HG03280 (cell line): ENCODE measurements around the gene VPS37C.

Source experiments
- ATAC-seq: cut with Tn5 transposase; IDR thresholded peaks from one replicate; pipeline ENCODE4 v1.9.1; 2021; ENCODE audit warnings: mild to moderate bottlenecking, moderate library complexity; ENCODE audit not compliant: unreplicated experiment

VPS37C gene

GRCh38 chr11:61155741-61156140, 5.5 kb downstream of the VPS37C start:
- ATAC-seq: no peak

GRCh38 chr11:61155312-61155711, 5.9 kb downstream of the VPS37C start:
- no peak for ATAC-seq

- ATAC-seq: no peak
These were observed 6.7 kb downstream of the VPS37C start for GRCh38 chr11:61154528-61154927.

GRCh38 chr11:61153593-61154095, 7.6 kb downstream of the VPS37C start:
- no peak for ATAC-seq

- no peak for ATAC-seq
These were observed 8.2 kb downstream of the VPS37C start for GRCh38 chr11:61152816-61153592.

GRCh38 chr11:61151545-61152252, 9.5 kb downstream of the VPS37C start:
- ATAC-seq: no peak

GRCh38 chr11:61150706-61151544, 10.3 kb downstream of the VPS37C start:
- ATAC-seq: no peak

- ATAC-seq: no peak
These were observed 11.3 kb downstream of the VPS37C start for GRCh38 chr11:61149624-61150615.

- ATAC-seq: no peak
These were observed 13.2 kb downstream of the VPS37C start for GRCh38 chr11:61147791-61148620.

GRCh38 chr11:61147271-61147670, 14.0 kb downstream of the VPS37C start:
- no peak for ATAC-seq

GRCh38 chr11:61146416-61146815, 14.8 kb downstream of the VPS37C start:
- no peak for ATAC-seq

- ATAC-seq: no peak
These were observed 15.8 kb downstream of the VPS37C start for GRCh38 chr11:61145228-61146005.

GRCh38 chr11:61144511-61145179, 16.6 kb downstream of the VPS37C start:
- no peak for ATAC-seq

GRCh38 chr11:61142424-61142823, 18.8 kb downstream of the VPS37C start:
- ATAC-seq: no peak

- no peak for ATAC-seq
These were observed 19.6 kb downstream of the VPS37C start for GRCh38 chr11:61141601-61142028.

GRCh38 chr11:61140416-61140815, 20.8 kb downstream of the VPS37C start:
- no peak for ATAC-seq

- no peak for ATAC-seq
These were observed 21.8 kb downstream of the VPS37C start for GRCh38 chr11:61139387-61139786.

- ATAC-seq: no peak
These were observed 22.3 kb downstream of the VPS37C start for GRCh38 chr11:61138935-61139334.
